Measurements from ENCODE around the gene WBP4.
A peak's percentile ranks its signal among the peaks of the same experiment; 100 is the strongest.

- TF ChIP-seq EZH2 (IDR thresholded peaks at IDR 0.05) (no peak), POLR2A (IDR thresholded peaks at IDR 0.05; ENCODE audit: borderline replicate concordance, extremely low read depth, insufficient read depth, insufficient read length) (peak; percentile 54), ATF3 (IDR thresholded peaks at IDR 0.05) (no peak), CTCF (IDR thresholded peaks at IDR 0.05 in 2 of 3, conservative IDR thresholded peaks at IDR 0.05 in 1 of 3; ENCODE audit: borderline replicate concordance in 1 of 3, insufficient read depth in 1 of 3, low read depth in 2 of 3, low read length in 2 of 3) (no peak), POLR2AphosphoS5 (IDR thresholded peaks at IDR 0.05; ENCODE audit: low read depth, low read length) (peak; percentile 72), EZH2phosphoT487 (IDR thresholded peaks at IDR 0.05; ENCODE audit: borderline replicate concordance) (no peak), MAX (IDR thresholded peaks at IDR 0.05) (peak; percentile 65), REST (IDR thresholded peaks at IDR 0.05; ENCODE audit: low read depth) (no peak), SP1 (IDR thresholded peaks at IDR 0.05; ENCODE audit: low read depth) (peak; percentile 58)
These were observed 42.3 kb upstream of the WBP4 start, which contains the start of gene ELF1 for GRCh38 chr13:41019011-41019487.

Data from HCT116 (cell line).